Activated B cell treated with CpG ODN at 0.5 μM for 24 hours (primary cell): ENCODE measurements around the gene ZCCHC7. TPM values are rescaled to one million over a fixed set of nuclear protein-coding genes. Genes with fewer than 3 reads are reported as not detected.

Experiments used
- ATAC-seq: fragments of 200-7000 bp; cut with Tn5 transposase; one replicate; pipeline ENCODE4 v1.10.0; 2021; ENCODE audit warnings: low read depth, mild to moderate bottlenecking, moderate library complexity
- CTCF ChIA-PET: fragments of 350-600 bp; sonication (Branson Sonifier 250); formaldehyde crosslinking; loops from one replicate; lab custom pipeline; 2021; ENCODE audit warnings: antibody characterized with exemption; lab: Charles Lee
- POLR2A ChIA-PET: fragments of 350-600 bp; sonication (Branson Sonifier 250); formaldehyde crosslinking; loops from one replicate; lab custom pipeline; 2021; ENCODE audit warnings: antibody characterized with exemption; lab: Charles Lee
- DNase-seq: peaks from one replicate; pipeline ENCODE4 v3.0.0; 2022
- H3K27ac Mint-ChIP-seq: one replicate; pipeline ENCODE4 v1.8.0; 2020; ENCODE audit warnings: mixed read lengths
- H3K27me3 Mint-ChIP-seq: one replicate; pipeline ENCODE4 v1.8.0; 2021; ENCODE audit warnings: mixed read lengths
- H3K36me3 Mint-ChIP-seq: one replicate; pipeline ENCODE4 v1.8.0; 2021; ENCODE audit warnings: low read depth, mixed read lengths
- H3K4me1 Mint-ChIP-seq: one replicate; pipeline ENCODE4 v1.8.0; 2021; ENCODE audit warnings: mixed read lengths
- H3K4me3 Mint-ChIP-seq: one replicate; pipeline ENCODE4 v1.8.0; 2020; ENCODE audit warnings: mild to moderate bottlenecking, mixed read lengths
- H3K9me3 Mint-ChIP-seq: one replicate; pipeline ENCODE4 v1.8.0; 2020; ENCODE audit warnings: mixed read lengths
- CTCF ChIP-seq: fragments of 200-600 bp; IDR thresholded peaks from one replicate; pipeline ENCODE4 v1.8.0; 2022; ENCODE audit warnings: antibody characterized with exemption, mild to moderate bottlenecking
- intact Hi-C: fragments of 100-400 bp; cut with micrococcal nuclease; formaldehyde crosslinking; loops from one replicate; pipeline ENCODE4 v1.15.1; 2024
- total RNA-seq: library from RNA; stranded (reverse); gene quantifications from 2 replicates; pipeline ENCODE4 v1.2.3, GENCODE V29; 2022

ZCCHC7 gene
- total RNA-seq, 1 donor from 2014 or later: 70.3 TPM

- ChIA-PET POLR2A (interaction anchor here (0.6 to 1.5 kb wide), 7 partner anchors 9 to 262 kb away, joined by 3 to 6 read pairs (median 3); partner anchors contain the start of gene ZCCHC7), CTCF (no interaction called here)
- intact Hi-C loops: loop anchor here (2.0 to 5.0 kb wide), 2 partner anchors 29 to 34 kb away; no protein-coding TSS in a partner anchor
- DNase-seq (no peak), ATAC-seq (peak; percentile 36)
- Mint-ChIP-seq H3K27me3 (no peaks in the 10 kb centered on the region), H3K4me1 (peaks cover 65% of the 10 kb centered on the region), H3K9me3 (no peaks in the 10 kb centered on the region), H3K36me3 (peaks cover 52% of the 10 kb centered on the region), H3K27ac (peak overlapping the region; percentile 84), H3K4me3 (peak overlapping the region; percentile 30)
- no peak for TF ChIP-seq CTCF
These were observed 135.8 kb downstream of the ZCCHC7 start for GRCh38 chr9:37255944-37256862.

- Mint-ChIP-seq H3K4me1 (peaks cover 81% of the 10 kb centered on the region), H3K4me3 (no peak overlapping the region), H3K27me3 (no peaks in the 10 kb centered on the region), H3K36me3 (peaks cover 45% of the 10 kb centered on the region), H3K27ac (peak overlapping the region; percentile 72), H3K9me3 (no peaks in the 10 kb centered on the region)
- ChIA-PET POLR2A (interaction anchor here (1.5 kb wide), 1 partner anchor 29 kb away, joined by 3 read pairs; no protein-coding TSS in a partner anchor), CTCF (no interaction called here)
- ATAC-seq: no peak
- no peak for TF ChIP-seq CTCF
- no peak for DNase-seq
- intact Hi-C loops: loop anchor here (2.0 to 5.0 kb wide), 2 partner anchors 17 to 38 kb away; no protein-coding TSS in a partner anchor
These were observed 139.6 kb downstream of the ZCCHC7 start for GRCh38 chr9:37259951-37260350.

- no peak for ATAC-seq
- Mint-ChIP-seq H3K4me1 (peaks cover 75% of the 10 kb centered on the region), H3K9me3 (no peaks in the 10 kb centered on the region), H3K27ac (peak overlapping the region; percentile 72), H3K36me3 (peaks cover 42% of the 10 kb centered on the region), H3K27me3 (no peaks in the 10 kb centered on the region), H3K4me3 (no peak overlapping the region)
- ChIA-PET CTCF (interaction anchor here (0.8 kb wide), 1 partner anchor 68 kb away, joined by 3 read pairs; no protein-coding TSS in a partner anchor), POLR2A (interaction anchor here (0.6 to 1.6 kb wide), 2 partner anchors 34 to 228 kb away, joined by 3 to 13 read pairs; partner anchors contain the start of gene PAX5)
- TF ChIP-seq CTCF: no peak
- no peak for DNase-seq
- intact Hi-C loops: no loop called here
These were observed 142.0 kb downstream of the ZCCHC7 start for GRCh38 chr9:37262410-37262809.

- TF ChIP-seq CTCF: no peak
- Mint-ChIP-seq H3K9me3 (no peaks in the 10 kb centered on the region), H3K27ac (peak overlapping the region; percentile 74), H3K4me1 (peaks cover 74% of the 10 kb centered on the region), H3K27me3 (no peaks in the 10 kb centered on the region), H3K4me3 (no peak overlapping the region), H3K36me3 (peaks cover 47% of the 10 kb centered on the region)
- POLR2A ChIA-PET: interaction anchor here (1.2 kb wide), 2 partner anchors 9 to 29 kb away, joined by 3 to 4 read pairs; no protein-coding TSS in a partner anchor
- ATAC-seq (no peak), DNase-seq (no peak)
- intact Hi-C loops: no loop called here
- CTCF ChIA-PET: interaction anchor here (0.9 to 1.4 kb wide), 2 partner anchors 14 to 391 kb away, joined by 3 read pairs; no protein-coding TSS in a partner anchor
These were observed 144.2 kb downstream of the ZCCHC7 start for GRCh38 chr9:37264539-37264938.

GRCh38 chr9:37266630-37267029 is 146.3 kb downstream of the ZCCHC7 start:
- H3K9me3 Mint-ChIP-seq: no peaks in the 10 kb centered on the region
- POLR2A ChIA-PET: interaction anchor here (0.7 to 1.6 kb wide), 3 partner anchors 17 to 229 kb away, joined by 4 to 7 read pairs (median 6); no protein-coding TSS in a partner anchor
- intact Hi-C loops: no loop called here
- TF ChIP-seq CTCF: no peak
- H3K4me1 Mint-ChIP-seq: peaks cover 67% of the 10 kb centered on the region
- ATAC-seq (peak; percentile 31), DNase-seq (no peak)
- peaks cover 34% of the 10 kb centered on the region for H3K36me3 Mint-ChIP-seq
- H3K27me3 Mint-ChIP-seq: no peaks in the 10 kb centered on the region
- H3K27ac Mint-ChIP-seq: peak overlapping the region; percentile 50
- H3K4me3 Mint-ChIP-seq: no peak overlapping the region
- CTCF ChIA-PET: no interaction called here
